Measurements from ENCODE around the gene LPP. TPM values are rescaled to one million over a fixed set of nuclear protein-coding genes. Genes with fewer than 3 reads are reported as not detected.

The LPP gene
- total and polyA plus RNA-seq, 2 donors from 2014 or later, result 6.7 to 233 TPM

DNA sequence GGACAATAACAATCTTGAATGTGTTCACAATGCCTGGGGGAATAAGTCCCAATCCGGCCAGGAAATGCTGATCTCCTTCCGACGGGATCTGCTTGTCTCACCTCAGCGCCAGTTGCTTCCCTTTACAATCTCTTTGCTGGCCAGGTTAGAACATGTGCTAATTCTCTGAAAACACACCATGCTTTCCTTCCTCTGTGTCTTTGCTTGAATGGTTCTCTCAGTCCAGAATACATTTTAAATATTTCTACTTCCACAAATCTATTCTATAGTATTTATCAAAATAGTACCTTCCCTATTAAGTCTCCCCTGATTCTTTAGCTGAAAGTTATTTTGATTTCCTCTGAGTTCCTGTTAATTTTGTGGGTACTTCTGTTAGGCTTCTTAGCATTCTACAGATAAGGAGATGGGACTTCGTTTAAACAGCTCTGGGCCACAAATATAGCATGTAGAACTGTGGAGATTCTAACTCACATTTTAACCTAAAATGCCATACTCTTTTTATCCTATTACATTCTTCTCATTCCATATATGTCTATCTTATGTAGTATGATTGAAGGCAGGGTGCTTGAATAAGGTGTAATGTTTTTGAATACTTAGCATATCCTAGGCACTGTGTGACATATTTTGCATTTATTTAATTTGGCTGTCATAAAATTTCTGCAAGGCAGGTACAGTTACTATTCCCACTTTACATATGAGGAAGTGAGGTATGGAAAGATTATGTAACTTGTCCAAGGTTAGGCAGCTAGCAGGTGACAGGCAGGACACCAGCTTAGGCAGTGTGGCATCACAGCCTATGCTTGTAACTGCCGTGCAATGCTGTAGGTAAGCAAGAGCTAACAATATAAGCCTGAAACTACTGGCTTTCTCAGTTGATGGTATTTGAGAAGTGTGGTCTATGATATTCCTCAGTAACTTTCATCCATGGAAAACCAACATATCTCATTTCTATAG, 299.8 kb downstream of the LPP start:
- TF ChIP-seq, protein P1, sequence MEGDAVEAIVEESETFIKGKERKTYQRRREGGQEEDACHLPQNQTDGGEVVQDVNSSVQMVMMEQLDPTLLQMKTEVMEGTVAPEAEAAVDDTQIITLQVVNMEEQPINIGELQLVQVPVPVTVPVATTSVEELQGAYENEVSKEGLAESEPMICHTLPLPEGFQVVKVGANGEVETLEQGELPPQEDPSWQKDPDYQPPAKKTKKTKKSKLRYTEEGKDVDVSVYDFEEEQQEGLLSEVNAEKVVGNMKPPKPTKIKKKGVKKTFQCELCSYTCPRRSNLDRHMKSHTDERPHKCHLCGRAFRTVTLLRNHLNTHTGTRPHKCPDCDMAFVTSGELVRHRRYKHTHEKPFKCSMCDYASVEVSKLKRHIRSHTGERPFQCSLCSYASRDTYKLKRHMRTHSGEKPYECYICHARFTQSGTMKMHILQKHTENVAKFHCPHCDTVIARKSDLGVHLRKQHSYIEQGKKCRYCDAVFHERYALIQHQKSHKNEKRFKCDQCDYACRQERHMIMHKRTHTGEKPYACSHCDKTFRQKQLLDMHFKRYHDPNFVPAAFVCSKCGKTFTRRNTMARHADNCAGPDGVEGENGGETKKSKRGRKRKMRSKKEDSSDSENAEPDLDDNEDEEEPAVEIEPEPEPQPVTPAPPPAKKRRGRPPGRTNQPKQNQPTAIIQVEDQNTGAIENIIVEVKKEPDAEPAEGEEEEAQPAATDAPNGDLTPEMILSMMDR (IDR thresholded peaks at IDR 0.05; ENCODE audit: borderline replicate concordance, extremely low read depth, insufficient read depth), result no peak
- Histone ChIP-seq H3K4me1 (ENCODE audit: control insufficient read depth in 2 of 3, insufficient read depth in 2 of 3, low read depth in 1 of 3, low read length in 3 of 3) (no peaks in the 10 kb centered on the region), H3K4me3 (ENCODE audit: low read length in 3 of 3) (no peak overlapping the region), H3K36me3 (ENCODE audit: control insufficient read depth in 2 of 3, insufficient read depth in 3 of 3, low read length in 3 of 3) (no peaks in the 10 kb centered on the region), H3K27ac (ENCODE audit: low read depth in 2 of 2, low read length in 2 of 2) (no peak overlapping the region), H3K9ac (ENCODE audit: low read length in 3 of 3) (no peak overlapping the region), H3K27me3 (ENCODE audit: control insufficient read depth, insufficient read depth, low read length) (no peaks in the 10 kb centered on the region), H3K9me3 (ENCODE audit: control insufficient read depth in 2 of 3, insufficient read depth in 1 of 3, low read length in 3 of 3) (no peaks in the 10 kb centered on the region)
- FAIRE-seq, result no peak
- intact Hi-C loops (cut with DNase I), result no loop called here
- DNase-seq, result no peak

DNA sequence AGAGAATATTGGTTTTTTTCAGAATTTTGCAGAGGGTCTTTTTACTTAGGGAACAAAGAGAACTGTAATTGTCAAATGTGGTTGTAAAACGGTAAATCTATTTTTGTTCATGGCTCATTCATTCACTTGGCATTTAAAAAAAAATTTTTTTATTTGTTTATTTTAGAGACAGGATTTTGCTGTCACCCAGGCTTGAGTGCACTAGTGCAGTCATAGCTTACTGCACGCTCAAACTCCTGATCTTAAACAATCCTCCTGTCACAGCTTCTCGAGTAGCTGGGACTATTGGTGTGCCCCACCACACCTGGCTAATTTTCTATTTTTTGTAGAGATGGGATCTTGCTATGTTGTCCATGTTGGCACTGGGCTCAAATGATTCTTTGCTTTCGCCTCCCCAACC, 301.8 kb downstream of the LPP start:
- Histone ChIP-seq H3K4me3 (ENCODE audit: low read length in 3 of 3) (no peak overlapping the region), H3K27me3 (ENCODE audit: control insufficient read depth, insufficient read depth, low read length) (no peaks in the 10 kb centered on the region), H3K36me3 (ENCODE audit: control insufficient read depth in 2 of 3, insufficient read depth in 3 of 3, low read length in 3 of 3) (no peaks in the 10 kb centered on the region), H3K27ac (ENCODE audit: low read depth in 2 of 2, low read length in 2 of 2) (no peak overlapping the region), H3K9me3 (ENCODE audit: control insufficient read depth in 2 of 3, insufficient read depth in 1 of 3, low read length in 3 of 3) (no peaks in the 10 kb centered on the region), H3K9ac (ENCODE audit: low read length in 3 of 3) (no peak overlapping the region), H3K4me1 (ENCODE audit: control insufficient read depth in 2 of 3, insufficient read depth in 2 of 3, low read depth in 1 of 3, low read length in 3 of 3) (no peaks in the 10 kb centered on the region)
- no peak for FAIRE-seq
- intact Hi-C loops (cut with DNase I), result no loop called here
- TF ChIP-seq, protein P1 (IDR thresholded peaks at IDR 0.05; ENCODE audit: borderline replicate concordance, extremely low read depth, insufficient read depth), result no peak
- no peak for DNase-seq

DNA sequence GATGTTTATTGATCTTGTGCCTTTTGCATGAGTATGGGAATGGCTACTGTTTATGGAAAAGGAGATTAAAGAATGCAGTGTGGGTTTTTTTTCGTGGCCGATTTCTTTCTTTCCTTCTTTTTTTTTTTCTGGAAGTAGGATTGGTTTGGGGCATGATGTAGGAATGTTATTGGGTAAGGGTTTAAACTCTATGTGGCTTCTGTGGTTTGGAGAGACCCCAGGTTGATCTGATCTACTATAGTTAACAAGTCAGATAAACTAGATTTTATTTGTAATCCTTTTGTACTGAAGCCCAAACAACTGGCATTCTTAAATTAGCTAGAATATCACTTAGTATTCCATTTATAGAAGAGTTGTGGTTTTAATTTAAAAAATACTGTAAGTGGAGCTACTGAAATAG, 304.8 kb downstream of the LPP start:
- Histone ChIP-seq H3K4me3 (ENCODE audit: low read length in 3 of 3) (no peak overlapping the region), H3K36me3 (ENCODE audit: control insufficient read depth in 2 of 3, insufficient read depth in 3 of 3, low read length in 3 of 3) (no peaks in the 10 kb centered on the region), H3K9me3 (ENCODE audit: control insufficient read depth in 2 of 3, insufficient read depth in 1 of 3, low read length in 3 of 3) (no peaks in the 10 kb centered on the region), H3K27ac (ENCODE audit: low read depth in 2 of 2, low read length in 2 of 2) (no peak overlapping the region), H3K4me1 (ENCODE audit: control insufficient read depth in 2 of 3, insufficient read depth in 2 of 3, low read depth in 1 of 3, low read length in 3 of 3) (no peaks in the 10 kb centered on the region), H3K27me3 (ENCODE audit: control insufficient read depth, insufficient read depth, low read length) (no peaks in the 10 kb centered on the region), H3K9ac (ENCODE audit: low read length in 3 of 3) (no peak overlapping the region)
- TF ChIP-seq, protein P1 (IDR thresholded peaks at IDR 0.05; ENCODE audit: borderline replicate concordance, extremely low read depth, insufficient read depth), result no peak
- DNase-seq (no peak), FAIRE-seq (no peak)
- intact Hi-C loops (cut with DNase I), result no loop called here

Measured in kidney (tissue), 14 donors.